Measurements from ENCODE around the gene GASK1B. TPM values are rescaled to one million over a fixed set of nuclear protein-coding genes. Genes with fewer than 3 reads are reported as not detected.

GASK1B gene
- total and polyA plus RNA-seq, 2 of the 13 experiments (the other 11 are each of a cell fraction or from before 2014, with no cell fraction given) = 29.1 to 40.4 TPM

GRCh38 chr4:158170691-158171561, 1.9 kb downstream of the GASK1B start (continued):
- TF ChIP-seq SAFB2 (CRISPR knock-in tag; IDR thresholded peaks at IDR 0.05; ENCODE audit: borderline replicate concordance, low read depth) = no peak
- TF ChIP-seq ZNF501 (CRISPR knock-in tag; IDR thresholded peaks at IDR 0.05) = peak; percentile 62
- no peak for TF ChIP-seq ZKSCAN8 (CRISPR knock-in tag; IDR thresholded peaks at IDR 0.05; ENCODE audit: borderline replicate concordance)
- TF ChIP-seq ZNF33B (CRISPR knock-in tag; IDR thresholded peaks at IDR 0.05) = no peak
- no peak for TF ChIP-seq SP5 (CRISPR knock-in tag; IDR thresholded peaks at IDR 0.05; ENCODE audit: borderline replicate concordance, low read depth)
- no peak for TF ChIP-seq TBL1XR1 (IDR thresholded peaks at IDR 0.05; ENCODE audit: borderline replicate concordance, low read length, partially characterized antibody)
- no peak for TF ChIP-seq SNAPC2 (CRISPR knock-in tag; IDR thresholded peaks at IDR 0.05)
- TF ChIP-seq ETV5 (CRISPR knock-in tag; IDR thresholded peaks at IDR 0.05; ENCODE audit: borderline replicate concordance) = no peak
- no peak for TF ChIP-seq RERE (CRISPR knock-in tag; IDR thresholded peaks at IDR 0.05; ENCODE audit: low read depth)
- TF ChIP-seq ZFAT (CRISPR knock-in tag; conservative IDR thresholded peaks at IDR 0.05) = no peak
- no peak for TF ChIP-seq MATR3 (CRISPR knock-in tag; IDR thresholded peaks at IDR 0.05)
- TF ChIP-seq KDM1A (CRISPR knock-in tag; IDR thresholded peaks at IDR 0.05) = peak; percentile 68
- peak; percentile 98 for TF ChIP-seq ZBTB33 (CRISPR knock-in tag; IDR thresholded peaks at IDR 0.05)
- no peak for TF ChIP-seq CAMTA2 (CRISPR knock-in tag; IDR thresholded peaks at IDR 0.05; ENCODE audit: borderline replicate concordance)
- peak; percentile 72; the same call in 1 of the 2 replicates for TF ChIP-seq ZNF691 (CRISPR knock-in tag; IDR thresholded peaks at IDR 0.05; ENCODE audit: borderline replicate concordance, low read depth)
- no peak for TF ChIP-seq ZNF678 (CRISPR knock-in tag; IDR thresholded peaks at IDR 0.05)
- no peak for TF ChIP-seq GABPA (IDR thresholded peaks at IDR 0.05; ENCODE audit: low read depth, low read length)
- TF ChIP-seq GABPA (CRISPR knock-in tag; IDR thresholded peaks at IDR 0.05; ENCODE audit: low read depth) = no peak
- TF ChIP-seq FOXK1 (CRISPR knock-in tag; IDR thresholded peaks at IDR 0.05; ENCODE audit: borderline replicate concordance, low read depth) = no peak
- no peak for TF ChIP-seq JDP2 (CRISPR knock-in tag; IDR thresholded peaks at IDR 0.05; ENCODE audit: borderline replicate concordance)
- TF ChIP-seq MBD4 (IDR thresholded peaks at IDR 0.05; ENCODE audit: borderline replicate concordance, low read length) = no peak
- TF ChIP-seq SIN3A (IDR thresholded peaks at IDR 0.05; ENCODE audit: borderline replicate concordance, low read depth, low read length) = no peak; the same call in 1 of the 2 replicates
- no peak for TF ChIP-seq KMT2B (CRISPR knock-in tag; IDR thresholded peaks at IDR 0.05)
